GM18505 (cell line): Measurements from ENCODE around the gene BRDT.

ENCODE experiments used
- ATAC-seq: cut with Tn5 transposase; IDR thresholded peaks from one replicate; pipeline ENCODE4 v1.9.1; 2021; ENCODE audit not compliant: unreplicated experiment
- POLR2A ChIP-seq: IDR thresholded peaks from 4 replicates; pipeline ENCODE4 v1.6.1; 2011; ENCODE audit warnings: borderline replicate concordance; ENCODE audit not compliant: insufficient read depth, insufficient read length; ENCODE audit errors: extremely low read depth

Gene BRDT

GRCh38 chr1:91949356-91949699 lies at the start of gene BRDT:
Gene BRDT (plus strand): TSS chr1:91949401. CDS start chr1:91962755, 13,354 bp downstream.
- TF ChIP-seq POLR2A = no peak
- no peak for ATAC-seq

- no peak for ATAC-seq
- TF ChIP-seq POLR2A = no peak
Measured at GRCh38 chr1:91900562-91900961, 48.6 kb upstream of the BRDT start.

GRCh38 chr1:91901231-91901630 lies 48.0 kb upstream of the BRDT start:
- no peak for TF ChIP-seq POLR2A
- ATAC-seq = no peak

GRCh38 chr1:91912266-91912665 lies 36.9 kb upstream of the BRDT start:
- TF ChIP-seq POLR2A = no peak

GRCh38 chr1:91913018-91913417 lies 36.2 kb upstream of the BRDT start:
- ATAC-seq = no peak
- no peak for TF ChIP-seq POLR2A

More at GRCh38 chr1:91912266-91912665, 36.9 kb upstream of the BRDT start:
- no peak for ATAC-seq

GRCh38 chr1:91916046-91916445 lies 33.2 kb upstream of the BRDT start:
- ATAC-seq = no peak
- no peak for TF ChIP-seq POLR2A

- no peak for TF ChIP-seq POLR2A
- no peak for ATAC-seq
Measured at GRCh38 chr1:91916811-91917460, 32.3 kb upstream of the BRDT start.

- no peak for TF ChIP-seq POLR2A
- ATAC-seq = no peak
Measured at GRCh38 chr1:91919962-91920361, 29.2 kb upstream of the BRDT start.

GRCh38 chr1:91924146-91924545 lies 25.1 kb upstream of the BRDT start:
- no peak for TF ChIP-seq POLR2A
- no peak for ATAC-seq

GRCh38 chr1:91925644-91926435 lies 23.4 kb upstream of the BRDT start:
- TF ChIP-seq POLR2A = no peak
- no peak for ATAC-seq

- TF ChIP-seq POLR2A = no peak
Measured at GRCh38 chr1:91928026-91928425, 21.2 kb upstream of the BRDT start.

GRCh38 chr1:91929250-91929649 lies 20.0 kb upstream of the BRDT start:
- no peak for TF ChIP-seq POLR2A
- ATAC-seq = no peak

More at GRCh38 chr1:91928026-91928425, 21.2 kb upstream of the BRDT start:
- no peak for ATAC-seq

GRCh38 chr1:91937613-91938012 lies 11.6 kb upstream of the BRDT start:
- ATAC-seq = no peak
- TF ChIP-seq POLR2A = no peak

- no peak for ATAC-seq
- TF ChIP-seq POLR2A = no peak
Measured at GRCh38 chr1:91940496-91940895, 8.7 kb upstream of the BRDT start.

- TF ChIP-seq POLR2A = no peak
- no peak for ATAC-seq
Measured at GRCh38 chr1:91944087-91944486, 5.1 kb upstream of the BRDT start.

- peak; percentile 73 for ATAC-seq
- TF ChIP-seq POLR2A = no peak
Measured at GRCh38 chr1:91948097-91948496, 1.1 kb upstream of the BRDT start.
